COR-L47 (cell line): ENCODE measurements around the gene JSRP1.

Experiments
- DNase-seq: peaks from one replicate; lab custom pipeline; 2025; lab: John Stamatoyannopoulos, UW

JSRP1 gene

GRCh38 chr19:2255982-2256685 lies at the start of gene JSRP1:
Gene JSRP1 (minus strand): TSS chr19:2256417. CDS start chr19:2255314, 1,103 bp downstream.
- DNase-seq, result no peak

GRCh38 chr19:2305452-2306280 lies 49.4 kb upstream of the JSRP1 start:
- no peak for DNase-seq

- DNase-seq, result no peak
Observed at GRCh38 chr19:2303211-2303798, 47.1 kb upstream of the JSRP1 start.

GRCh38 chr19:2302319-2303210 lies 46.3 kb upstream of the JSRP1 start:
- no peak for DNase-seq

GRCh38 chr19:2300533-2300932 lies 44.3 kb upstream of the JSRP1 start:
- no peak for DNase-seq

GRCh38 chr19:2296141-2296540 lies 39.9 kb upstream of the JSRP1 start:
- DNase-seq, result no peak

- DNase-seq, result no peak
Observed at GRCh38 chr19:2294687-2295335, 38.6 kb upstream of the JSRP1 start.

GRCh38 chr19:2291185-2291751 lies 35.1 kb upstream of the JSRP1 start:
- DNase-seq, result peak; percentile 71

- DNase-seq, result peak; percentile 73
Observed at GRCh38 chr19:2290441-2291184, 34.4 kb upstream of the JSRP1 start.

GRCh38 chr19:2289714-2290435 lies 33.7 kb upstream of the JSRP1 start:
- DNase-seq, result no peak

GRCh38 chr19:2288818-2289713 lies 32.8 kb upstream of the JSRP1 start:
- DNase-seq, result no peak

- DNase-seq, result no peak
Observed at GRCh38 chr19:2288338-2288817, 32.2 kb upstream of the JSRP1 start.

- DNase-seq, result no peak
Observed at GRCh38 chr19:2287585-2288337, 31.5 kb upstream of the JSRP1 start.

- no peak for DNase-seq
Observed at GRCh38 chr19:2286402-2287140, 30.4 kb upstream of the JSRP1 start.

- no peak for DNase-seq
Observed at GRCh38 chr19:2283835-2284507, 27.8 kb upstream of the JSRP1 start.

GRCh38 chr19:2282862-2283237 lies 26.6 kb upstream of the JSRP1 start:
- DNase-seq, result no peak
